ENCODE results near the gene JMJD1C. TPM values are rescaled to one million over a fixed set of nuclear protein-coding genes. Genes with fewer than 3 reads are reported as not detected.

Gene JMJD1C
- total RNA-seq, 2 experiments from 2014 or later, result 99.2 to 118 TPM

- H3K9me2 ChIP-seq (ENCODE audit: insufficient read depth, low read length), result 0 out of 2 replicates have a peak, but pooled peaks cover 2% of the 10 kb centered on the region
- H4K20me1 ChIP-seq (ENCODE audit: insufficient read depth, low read length), result no peaks in the 10 kb centered on the region
- H3K4me3 ChIP-seq (ENCODE audit: low read depth, low read length, poor library complexity, severe bottlenecking), result no peak overlapping the region
- ChIA-PET POLR2A (interaction anchor here (0.6 kb wide), 1 partner anchor 190 kb away, joined by 3 read pairs; no protein-coding TSS in a partner anchor), CTCF (ENCODE audit: unreplicated experiment) (no interaction called here)
- no peak for TF ChIP-seq EZH2phosphoT487 (IDR thresholded peaks at IDR 0.05; ENCODE audit: borderline replicate concordance, low read depth, low read length)
- TF ChIP-seq CTCF (conservative IDR thresholded peaks at IDR 0.05; ENCODE audit: low read length), result no peak
- intact Hi-C loops (cut with micrococcal nuclease; ENCODE audit: unreplicated experiment), result no loop called here
- BruUV-seq (replicated peaks), result no TSS peak
- no peak overlapping the region for H2AFZ ChIP-seq (ENCODE audit: low read length)
- H3K9me3 ChIP-seq (ENCODE audit: low read length), result 0 out of 2 replicates have a peak, but pooled peaks cover 5% of the 10 kb centered on the region
- no peaks in the 10 kb centered on the region for H3K36me3 ChIP-seq (ENCODE audit: insufficient read depth, low read length)
- no peak for DNase-seq (ENCODE audit: low spot score)
- H3K4me2 ChIP-seq (ENCODE audit: low read length), result no peak overlapping the region
- H3K27ac ChIP-seq (ENCODE audit: low read depth, low read length, poor library complexity, severe bottlenecking), result no peak overlapping the region
- H3K79me2 ChIP-seq (ENCODE audit: insufficient read depth, low read depth, low read length), result no peaks in the 10 kb centered on the region; the same call in 1 of the 2 replicates
- peaks cover 5% of the 10 kb centered on the region for H3K4me1 ChIP-seq (ENCODE audit: insufficient read depth, low read length, poor library complexity, severe bottlenecking)
Observed at GRCh38 chr10:63452524-63452923, 13.3 kb downstream of the JMJD1C start.

- no peaks in the 10 kb centered on the region for H3K9me2 ChIP-seq (ENCODE audit: insufficient read depth, low read length)
- H3K4me1 ChIP-seq (ENCODE audit: insufficient read depth, low read length, poor library complexity, severe bottlenecking), result peaks cover 5% of the 10 kb centered on the region
- POLR2A ChIA-PET, result no interaction called here
- no peaks in the 10 kb centered on the region for H4K20me1 ChIP-seq (ENCODE audit: insufficient read depth, low read length)
- H3K4me3 ChIP-seq (ENCODE audit: low read depth, low read length, poor library complexity, severe bottlenecking), result no peak overlapping the region
- H3K4me2 ChIP-seq (ENCODE audit: low read length), result no peak overlapping the region
- H3K9me3 ChIP-seq (ENCODE audit: low read length), result no peaks in the 10 kb centered on the region
- no peak for DNase-seq (ENCODE audit: low spot score)
- H3K79me2 ChIP-seq (ENCODE audit: insufficient read depth, low read depth, low read length), result no peaks in the 10 kb centered on the region; the same call in 1 of the 2 replicates
- H2AFZ ChIP-seq (ENCODE audit: low read length), result no peak overlapping the region
- TF ChIP-seq EZH2phosphoT487 (IDR thresholded peaks at IDR 0.05; ENCODE audit: borderline replicate concordance, low read depth, low read length) (no peak), CTCF (conservative IDR thresholded peaks at IDR 0.05; ENCODE audit: low read length) (no peak)
- intact Hi-C loops (cut with micrococcal nuclease; ENCODE audit: unreplicated experiment), result loop anchor here (1.0 kb wide), 1 partner anchor 48 kb away; no protein-coding TSS in a partner anchor
- H3K36me3 ChIP-seq (ENCODE audit: insufficient read depth, low read length), result no peaks in the 10 kb centered on the region
- H3K27ac ChIP-seq (ENCODE audit: low read depth, low read length, poor library complexity, severe bottlenecking), result no peak overlapping the region
- BruUV-seq (replicated peaks), result no TSS peak
- CTCF ChIA-PET (ENCODE audit: unreplicated experiment), result no interaction called here
Observed at GRCh38 chr10:63446716-63447440, 18.9 kb downstream of the JMJD1C start.

GRCh38 chr10:63441404-63441803, 24.4 kb downstream of the JMJD1C start:
- BruUV-seq (replicated peaks), result no TSS peak
- H3K4me2 ChIP-seq (ENCODE audit: low read length), result no peak overlapping the region
- H3K36me3 ChIP-seq (ENCODE audit: insufficient read depth, low read length), result no peaks in the 10 kb centered on the region
- no peak overlapping the region for H3K27ac ChIP-seq (ENCODE audit: low read depth, low read length, poor library complexity, severe bottlenecking)
- no peak overlapping the region for H2AFZ ChIP-seq (ENCODE audit: low read length)
- no peak for DNase-seq (ENCODE audit: low spot score)
- intact Hi-C loops (cut with micrococcal nuclease; ENCODE audit: unreplicated experiment), result no loop called here
- no peaks in the 10 kb centered on the region for H3K4me1 ChIP-seq (ENCODE audit: insufficient read depth, low read length, poor library complexity, severe bottlenecking)
- CTCF ChIA-PET (ENCODE audit: unreplicated experiment), result no interaction called here
- H4K20me1 ChIP-seq (ENCODE audit: insufficient read depth, low read length), result no peaks in the 10 kb centered on the region
- H3K9me2 ChIP-seq (ENCODE audit: insufficient read depth, low read length), result no peaks in the 10 kb centered on the region
- TF ChIP-seq CTCF (conservative IDR thresholded peaks at IDR 0.05; ENCODE audit: low read length) (no peak), EZH2phosphoT487 (IDR thresholded peaks at IDR 0.05; ENCODE audit: borderline replicate concordance, low read depth, low read length) (no peak)
- no peak overlapping the region for H3K4me3 ChIP-seq (ENCODE audit: low read depth, low read length, poor library complexity, severe bottlenecking)
- POLR2A ChIA-PET, result interaction anchor here (0.6 kb wide), 1 partner anchor 9 kb away, joined by 3 read pairs; no protein-coding TSS in a partner anchor
- no peaks in the 10 kb centered on the region for H3K9me3 ChIP-seq (ENCODE audit: low read length)
- no peaks in the 10 kb centered on the region for H3K79me2 ChIP-seq (ENCODE audit: insufficient read depth, low read depth, low read length)
